GM12801 (cell line): Measurements from ENCODE around the gene EFCAB6.

Source experiments
- CTCF ChIP-seq: IDR thresholded peaks from one replicate; pipeline ENCODE4 v1.5.1; 2011; ENCODE audit warnings: control low read depth; ENCODE audit not compliant: insufficient read length; ENCODE audit errors: extremely low read depth

Gene EFCAB6

GRCh38 chr22:43814264-43814663, 2.2 kb upstream of the EFCAB6 start:
- TF ChIP-seq CTCF, result no peak

GRCh38 chr22:43812890-43813289, 785 bp upstream of the EFCAB6 start:
- no peak for TF ChIP-seq CTCF

- TF ChIP-seq CTCF, result no peak
Measured at GRCh38 chr22:43811777-43812148, 342 bp downstream of the EFCAB6 start.

- TF ChIP-seq CTCF, result no peak
Measured at GRCh38 chr22:43802897-43803495, 9.1 kb downstream of the EFCAB6 start.

- TF ChIP-seq CTCF, result no peak
Measured at GRCh38 chr22:43800970-43801369, 11.1 kb downstream of the EFCAB6 start.

- no peak for TF ChIP-seq CTCF
Measured at GRCh38 chr22:43798492-43798891, 13.6 kb downstream of the EFCAB6 start.

- TF ChIP-seq CTCF, result no peak
Measured at GRCh38 chr22:43796567-43796966, 15.5 kb downstream of the EFCAB6 start.
